ENCODE results near the gene ADGRG6. TPM values are rescaled to one million over a fixed set of nuclear protein-coding genes. Genes with fewer than 3 reads are reported as not detected.
"Not testable (repeated sequence)": the region's sequence is repeated elsewhere in the genome, so short reads cannot be mapped to it uniquely, and the experiment has no call there.

Gene ADGRG6
- total RNA-seq, 1 donor from 2014 or later: not detected

DNA sequence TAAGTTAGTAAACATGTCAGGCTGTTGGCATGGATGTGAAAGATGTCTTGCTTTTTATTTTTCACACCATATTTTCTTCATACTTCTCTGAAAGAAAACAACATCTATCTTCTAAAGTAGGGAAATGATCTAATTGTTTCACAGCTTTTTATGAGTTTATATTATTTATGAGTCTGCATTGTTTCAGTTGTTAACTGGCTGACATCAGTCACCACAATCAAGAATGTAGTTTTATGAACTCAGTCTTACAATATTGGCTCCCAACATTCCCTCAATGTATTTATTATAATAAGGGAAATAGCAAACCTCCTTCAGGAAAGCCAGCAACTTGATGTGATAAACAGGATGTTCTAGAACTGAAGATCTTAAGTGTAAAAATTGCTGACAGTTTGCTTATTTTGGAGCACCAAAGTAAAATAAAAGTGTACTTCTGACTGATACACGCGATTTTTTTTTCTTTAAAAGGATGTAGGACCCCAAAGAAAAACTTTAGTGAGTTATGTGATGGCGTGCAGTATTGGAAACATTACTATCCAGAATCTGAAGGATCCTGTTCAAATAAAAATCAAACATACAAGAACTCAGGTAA, 106.0 kb downstream of the ADGRG6 start:
- intact Hi-C loops (cut with micrococcal nuclease): loop anchor here (2.0 kb wide), 1 partner anchor 13 kb away; no protein-coding TSS in a partner anchor

DNA sequence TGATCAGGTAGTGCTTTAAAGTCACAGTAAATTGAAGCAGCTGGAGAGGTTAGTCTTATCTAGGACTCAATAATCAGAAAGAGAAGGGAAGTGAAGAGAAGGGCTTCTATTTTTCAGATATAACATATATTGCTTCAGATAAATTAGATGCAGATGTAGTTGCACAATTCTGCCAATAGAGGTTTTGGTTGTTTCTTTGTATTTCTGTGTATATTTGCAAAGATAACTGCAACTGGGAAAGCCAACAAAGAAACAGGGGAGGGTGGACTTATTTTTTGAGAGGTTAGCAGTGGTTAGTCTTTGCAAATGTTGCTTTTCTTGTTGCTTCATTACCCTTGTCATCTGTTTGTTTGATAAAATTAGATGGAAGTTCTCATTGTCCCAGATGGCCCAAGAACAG, 106.6 kb downstream of the ADGRG6 start:
- intact Hi-C loops (cut with micrococcal nuclease): loop anchor here (2.0 kb wide), 1 partner anchor 14 kb away; no protein-coding TSS in a partner anchor

- intact Hi-C loops (cut with micrococcal nuclease): loop anchor here (2.0 kb wide), 1 partner anchor 15 kb away; no protein-coding TSS in a partner anchor
Observed at GRCh38 chr6:142409794-142410193, 108.0 kb downstream of the ADGRG6 start.

GRCh38 chr6:142411145-142411544, 109.3 kb downstream of the ADGRG6 start:
- intact Hi-C loops (cut with micrococcal nuclease): no loop called here

DNA sequence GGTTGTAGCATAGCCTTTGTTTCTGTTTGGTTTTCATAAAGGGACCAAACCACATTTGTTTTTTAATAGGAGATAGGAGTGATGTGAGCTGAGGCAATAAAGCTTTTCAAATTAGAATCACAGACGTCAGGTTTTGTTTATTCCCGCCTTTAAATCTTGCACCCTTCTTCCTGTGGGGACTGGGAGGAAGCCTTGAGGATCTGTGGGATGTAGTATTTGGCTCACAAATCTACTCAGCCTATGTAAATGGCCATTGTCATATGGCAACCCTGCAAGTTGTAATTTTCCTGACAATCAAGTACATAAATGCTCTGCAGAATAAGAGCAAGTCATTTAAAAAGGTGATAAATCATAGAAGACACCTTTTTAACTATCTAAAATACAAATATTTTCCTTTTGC, 110.4 kb downstream of the ADGRG6 start:
- intact Hi-C loops (cut with micrococcal nuclease): no loop called here

DNA sequence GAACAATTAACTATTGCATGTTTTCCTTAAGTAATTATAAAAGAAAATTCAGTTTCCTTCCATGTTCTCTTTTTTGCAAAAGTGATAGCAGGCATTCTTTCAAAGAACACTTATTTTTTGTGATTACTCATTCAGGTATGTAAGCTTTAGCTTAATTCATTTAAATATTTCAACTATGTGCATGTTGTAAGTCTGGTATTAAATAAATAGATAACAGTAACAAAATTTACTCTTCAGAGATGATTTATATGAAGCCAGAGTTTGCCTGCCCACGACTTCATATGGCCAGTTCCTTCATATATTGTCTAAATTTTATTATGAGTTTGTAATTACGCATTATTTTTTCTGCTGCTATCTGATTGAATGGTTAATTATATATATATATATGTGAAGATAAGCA, 110.9 kb downstream of the ADGRG6 start:
- intact Hi-C loops (cut with micrococcal nuclease): no loop called here

DNA sequence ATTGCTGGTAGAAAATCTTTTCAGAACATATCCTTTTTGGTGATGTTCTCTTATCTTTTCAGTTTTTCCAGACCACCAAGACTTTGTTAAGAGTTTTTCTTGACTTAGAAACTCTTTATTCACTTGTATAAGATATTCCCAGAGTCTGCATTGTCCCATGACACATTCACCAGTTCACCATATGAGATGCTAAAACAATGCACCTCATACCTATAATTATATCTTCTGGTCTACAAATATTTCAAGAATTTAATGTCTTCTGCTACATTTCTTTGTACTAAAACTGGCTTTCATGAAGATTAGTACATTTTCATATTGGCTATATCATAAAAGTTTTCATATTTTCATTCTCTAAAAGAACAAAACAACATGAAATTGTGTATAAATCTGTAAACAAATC, 111.3 kb downstream of the ADGRG6 start:
- intact Hi-C loops (cut with micrococcal nuclease): no loop called here

DNA sequence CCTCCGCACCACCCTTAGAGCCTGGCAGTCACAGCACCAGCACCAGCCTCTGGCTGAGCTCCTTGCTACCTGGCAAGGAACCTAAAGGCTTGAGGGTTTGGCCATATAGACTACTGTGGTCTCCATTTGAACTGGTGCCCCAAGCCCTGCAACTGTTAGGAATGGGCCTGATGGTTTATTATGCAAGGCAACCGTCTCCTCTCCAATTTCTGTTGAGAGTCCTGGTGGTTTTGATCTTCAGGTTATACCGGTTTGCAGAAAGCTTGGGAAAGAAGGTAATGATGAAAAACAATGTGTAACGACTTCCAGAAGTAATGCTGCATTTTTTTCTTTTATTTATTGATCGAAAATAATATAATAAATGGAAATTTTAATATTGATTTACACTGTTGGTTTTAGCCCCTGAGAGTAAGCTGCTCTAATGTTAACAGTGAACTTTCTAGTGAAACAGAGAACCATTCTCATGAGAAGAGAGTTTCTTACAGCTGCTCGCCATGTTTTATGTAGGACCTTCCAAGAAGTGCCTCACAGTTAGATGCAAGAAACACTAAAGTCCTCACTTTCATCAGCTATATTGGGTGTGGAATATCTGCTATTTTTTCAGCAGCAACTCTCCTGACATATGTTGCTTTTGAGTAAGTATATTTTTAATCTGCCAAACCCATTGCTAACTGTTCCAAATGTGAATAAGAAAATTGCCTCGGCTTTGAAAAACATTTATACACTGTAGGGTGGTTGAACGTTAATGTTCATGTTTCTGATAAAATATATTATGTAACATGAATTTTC, 112.8 kb downstream of the ADGRG6 start:
- intact Hi-C loops (cut with micrococcal nuclease): no loop called here

DNA sequence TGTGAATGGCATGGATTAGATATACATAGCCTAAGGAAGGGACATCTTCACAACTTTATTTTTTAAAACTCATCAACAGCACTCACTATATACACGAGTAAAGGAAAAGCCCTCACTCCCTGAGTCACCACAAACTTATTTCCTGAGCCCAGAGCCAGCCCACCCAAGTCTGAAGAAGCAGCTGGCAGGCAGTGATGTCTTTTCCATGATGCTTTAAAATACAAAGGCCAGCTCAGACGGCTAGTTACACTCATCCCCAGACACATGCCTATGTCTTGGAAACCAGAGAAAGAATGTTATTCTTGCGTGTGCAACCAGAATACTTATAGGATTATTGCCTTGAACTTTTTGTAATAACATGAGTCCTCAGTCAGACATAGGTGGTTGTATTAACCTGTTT, 114.4 kb downstream of the ADGRG6 start:
- intact Hi-C loops (cut with micrococcal nuclease): no loop called here

- intact Hi-C loops (cut with micrococcal nuclease): no loop called here
Observed at GRCh38 chr6:142416686-142417085, 114.9 kb downstream of the ADGRG6 start.

DNA sequence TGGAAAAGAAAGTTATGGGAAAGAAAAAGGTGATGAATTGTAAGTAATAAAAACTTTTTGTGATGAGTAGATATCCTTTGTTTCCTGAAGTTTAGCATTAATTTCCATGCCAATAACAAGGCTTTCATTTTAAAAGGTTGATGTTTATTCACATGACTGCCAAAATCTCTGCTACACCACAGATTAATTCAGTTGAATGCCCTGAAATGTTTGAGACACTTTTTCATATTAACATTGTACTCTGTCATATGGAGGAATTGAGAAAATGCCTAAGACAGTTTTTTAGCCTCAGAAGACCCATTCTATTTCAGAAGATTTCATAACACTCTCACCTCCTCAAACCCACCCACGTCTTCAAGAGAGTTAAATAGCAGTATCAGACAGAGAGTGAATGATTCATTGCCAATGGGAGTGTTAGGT, 115.5 kb downstream of the ADGRG6 start:
- intact Hi-C loops (cut with micrococcal nuclease): no loop called here

DNA sequence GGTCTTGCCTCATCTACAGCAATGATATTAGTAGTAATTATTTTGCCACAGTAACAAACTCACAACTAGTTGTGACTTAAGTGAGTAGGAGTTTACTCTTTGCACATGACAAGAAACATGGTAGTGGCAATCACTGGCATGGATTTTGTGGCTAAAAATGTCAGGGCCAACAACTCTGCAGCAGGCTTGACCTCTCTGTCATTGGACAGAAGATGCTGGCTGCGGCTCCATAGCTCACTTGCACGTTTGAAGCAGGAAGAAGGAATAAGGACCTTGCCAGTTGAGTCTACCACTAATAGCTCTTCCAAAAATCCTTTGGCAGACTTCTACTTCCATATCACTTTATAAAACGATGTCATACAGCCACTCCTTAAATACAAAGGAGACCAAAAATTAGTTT, 117.3 kb downstream of the ADGRG6 start:
- intact Hi-C loops (cut with micrococcal nuclease): no loop called here

- intact Hi-C loops (cut with micrococcal nuclease): no loop called here
Observed at GRCh38 chr6:142420802-142421201, 119.0 kb downstream of the ADGRG6 start.

DNA sequence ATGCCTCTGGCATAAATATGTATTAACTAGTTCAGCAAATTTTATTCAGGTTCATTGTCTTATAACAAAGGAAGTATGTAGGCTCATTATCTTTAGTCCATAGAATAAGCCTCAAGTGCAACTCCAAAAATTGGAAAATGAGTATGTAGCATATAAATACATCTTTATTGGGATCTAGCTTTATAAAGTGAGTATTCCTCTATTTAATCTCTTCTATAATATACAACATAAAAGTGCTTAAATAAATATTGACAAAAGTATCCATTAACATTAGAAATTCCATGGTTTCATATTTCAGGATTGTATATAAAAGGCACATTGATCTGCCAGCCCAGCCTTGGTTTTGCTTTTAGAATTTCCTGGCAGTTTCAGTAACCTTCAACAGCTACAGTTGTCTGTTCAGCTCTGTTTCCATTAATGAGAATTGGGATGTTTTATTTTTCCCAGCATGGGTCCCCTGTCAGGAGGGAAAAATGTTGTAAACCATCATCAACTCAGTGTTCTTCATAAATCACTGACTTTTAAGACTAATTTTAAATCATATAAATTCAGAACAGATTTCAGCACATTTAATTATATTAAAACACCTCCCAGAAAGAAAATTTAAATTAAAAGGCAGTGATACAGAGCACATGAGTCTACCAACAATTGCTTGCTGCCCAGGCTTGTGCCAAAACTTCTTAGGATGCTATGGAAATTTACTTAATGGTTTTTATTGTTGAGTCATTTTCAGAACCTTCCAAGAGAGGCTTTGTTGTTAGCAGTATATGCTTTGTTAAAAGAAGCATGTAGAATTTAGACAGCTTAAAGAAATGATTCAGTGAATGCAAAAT, 119.7 kb downstream of the ADGRG6 start:
- intact Hi-C loops (cut with micrococcal nuclease): no loop called here

DNA sequence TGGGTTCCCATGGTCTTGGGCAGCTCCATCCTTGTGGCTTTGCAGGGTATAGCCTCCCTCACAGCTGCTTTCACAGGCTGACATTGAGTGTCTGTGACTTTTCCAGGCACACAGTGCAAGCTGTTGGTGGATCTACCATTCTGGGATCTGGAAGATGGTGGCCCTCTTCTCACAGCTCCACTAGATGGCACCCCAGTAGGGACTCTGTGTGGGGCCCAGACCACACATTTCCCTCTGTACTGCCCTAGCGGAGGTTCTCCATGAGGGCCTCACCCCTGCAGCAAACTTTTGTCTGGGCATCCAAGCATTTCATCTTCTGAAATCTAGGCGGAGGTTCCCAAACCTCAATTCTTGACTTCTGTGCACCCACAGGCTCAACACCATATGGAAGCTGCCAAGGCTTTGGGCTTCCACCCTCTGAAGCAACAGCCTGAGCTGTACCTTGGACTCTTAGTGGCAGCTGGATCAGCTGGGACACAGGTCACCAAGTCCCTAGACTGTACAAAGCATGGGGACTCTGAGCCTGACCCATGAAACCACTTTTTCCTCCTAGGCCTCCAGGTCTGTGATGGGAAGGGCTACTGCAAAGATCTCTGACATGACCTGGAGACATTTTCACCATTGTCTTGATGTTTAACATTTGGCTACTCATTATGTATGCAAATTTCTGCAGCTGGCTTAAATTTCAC, 124.8 kb downstream of the ADGRG6 start:
- intact Hi-C loops (cut with micrococcal nuclease): not testable (repeated sequence)

DNA sequence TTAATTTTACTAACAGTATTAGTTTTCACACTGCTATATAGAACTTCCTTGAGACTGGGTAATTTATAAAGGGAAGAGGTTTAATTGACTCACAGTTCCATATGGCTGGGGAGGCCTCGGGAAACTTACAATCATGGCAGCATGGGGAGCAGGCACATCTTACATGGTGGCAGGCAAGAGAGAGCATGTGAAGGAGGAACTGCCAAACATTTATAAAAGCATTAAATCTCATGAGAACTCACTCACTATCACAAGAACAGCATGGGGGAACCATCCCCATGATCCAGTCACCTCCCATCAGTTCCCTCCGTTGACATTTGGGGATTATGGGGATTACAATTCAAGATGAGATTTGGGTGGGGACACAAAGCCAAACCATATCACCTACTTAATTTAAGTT, 126.7 kb downstream of the ADGRG6 start:
- intact Hi-C loops (cut with micrococcal nuclease): not testable (repeated sequence)

DNA sequence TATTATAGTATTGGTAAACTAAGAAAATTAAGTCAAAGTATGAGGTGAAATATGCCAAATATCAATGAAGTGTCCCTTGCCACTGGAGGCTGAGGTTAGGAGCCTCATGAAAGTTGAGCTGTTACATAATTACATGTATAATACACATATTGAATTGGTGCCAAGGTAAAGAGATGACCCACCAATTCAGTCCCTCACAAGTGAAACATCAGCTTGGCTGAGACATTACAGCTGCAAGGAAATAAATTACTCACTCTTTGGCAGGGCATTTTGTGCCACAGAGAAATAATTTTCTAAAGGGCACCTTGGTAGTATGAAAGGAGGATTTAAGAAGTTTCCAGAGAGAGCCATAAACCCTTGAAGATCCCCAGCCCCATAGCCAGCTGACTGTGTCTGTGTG, 127.4 kb downstream of the ADGRG6 start:
- intact Hi-C loops (cut with micrococcal nuclease): no loop called here

GRCh38 chr6:142433419-142433818, 131.6 kb downstream of the ADGRG6 start:
- intact Hi-C loops (cut with micrococcal nuclease): no loop called here

DNA sequence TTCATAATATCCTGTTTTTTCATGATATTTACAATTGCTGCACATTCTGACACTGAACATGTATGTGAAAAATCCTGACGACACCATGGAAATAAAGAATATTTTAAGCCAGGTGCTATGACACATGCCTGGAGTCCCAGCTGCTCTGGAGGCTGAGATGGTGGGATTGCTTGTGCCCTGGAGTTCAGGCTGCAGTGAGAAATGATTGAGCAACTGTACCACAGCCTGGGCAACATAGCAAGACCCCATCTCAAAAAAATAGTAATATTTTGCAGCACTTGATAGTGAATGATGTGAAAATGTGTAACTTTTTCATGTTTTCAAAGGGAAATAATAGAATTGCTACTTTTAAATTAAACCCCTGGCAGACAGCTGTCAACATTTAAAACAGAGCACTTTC, 137.1 kb downstream of the ADGRG6 start:
- intact Hi-C loops (cut with micrococcal nuclease): no loop called here

DNA sequence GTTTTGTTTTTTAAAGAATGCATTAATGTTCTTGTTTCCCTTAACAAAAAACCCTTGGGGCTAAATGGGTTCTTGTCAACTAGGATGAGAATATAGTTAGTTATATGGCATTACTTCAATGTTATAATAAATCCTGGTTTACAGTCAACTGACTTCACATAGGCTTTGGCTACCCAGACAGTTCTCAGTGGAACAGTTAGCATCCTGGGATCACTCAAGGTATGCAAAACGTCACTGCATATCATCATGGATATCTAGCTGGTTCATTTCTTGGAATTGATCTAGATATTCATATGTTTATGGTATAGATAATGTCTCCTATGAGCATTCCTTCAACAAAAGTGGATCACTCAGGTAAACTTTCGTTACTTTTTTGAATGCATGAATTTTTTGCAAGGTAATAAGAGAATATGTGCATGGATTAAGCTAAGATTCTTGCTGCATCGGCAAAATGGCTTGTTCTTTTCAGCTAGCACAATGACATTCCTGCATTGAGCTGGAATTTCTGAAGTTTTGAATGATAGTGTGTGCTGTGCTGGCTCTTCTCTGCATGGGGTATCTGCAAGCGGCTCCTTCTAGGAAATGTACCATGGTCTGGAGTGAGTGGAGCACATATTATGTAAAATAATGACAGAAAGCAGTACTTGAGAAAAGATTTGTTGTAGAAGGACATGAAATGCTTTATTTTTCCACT, 138.9 kb downstream of the ADGRG6 start:
- intact Hi-C loops (cut with micrococcal nuclease): no loop called here

GRCh38 chr6:142441716-142442115, 139.9 kb downstream of the ADGRG6 start:
- intact Hi-C loops (cut with micrococcal nuclease): no loop called here

All from T-helper 2 cell treated with Interferon-gamma antibody and Interleukin-4, amounts not matched to agents 100 ng/mL and 5 ng/mL, for 36 hours (primary cell).